K562 (cell line): ENCODE data around the gene SLC39A3. TPM values are rescaled to one million over a fixed set of nuclear protein-coding genes. Genes with fewer than 3 reads are reported as not detected.

ENCODE experiments used
- ATAC-seq: fragments of 200-7000 bp; cut with Tn5 transposase; 3 replicates; pipeline ENCODE4 v1.9.1; 2020; ENCODE audit warnings: moderate library complexity
- BruUV-seq: library from RNA; stranded (reverse); fragments of 400-500 nt; replicated peaks from 2 replicates; lab custom pipeline; 2021; lab: Mats Ljungman, UMichigan
- CTCF ChIA-PET: fragments of 300-600 bp; formaldehyde crosslinking; extraction: SDS; loops from one replicate; lab custom pipeline; 2021; ENCODE audit warnings: low intra/inter-chr PET ratio; lab: Yijun Ruan, JAX
- POLR2A ChIA-PET: fragments of 300-600, 350-650 bp; sonication (Branson Sonifier 250); formaldehyde crosslinking; extraction: SDS; loops from one replicate; lab custom pipeline; 2021; ENCODE audit warnings: antibody characterized with exemption, inconsistent platforms; lab: Yijun Ruan, JAX
- DNase-seq, 4 experiments: peaks; one replicate each; pipeline versions ENCODE4 v3.0.0 to v3.0.0-alpha.2; 2011 to 2018; ENCODE audit warnings: low spot score in 3 of 4, mixed read lengths in 3 of 4; ENCODE audit errors: extremely low read depth in 1 of 4
- FAIRE-seq: peaks from 2 replicates; lab custom pipeline; 2011; peaks lifted over from hg19 to GRCh38; lab: Jason Lieb, UNC
- H2AFZ ChIP-seq: 2 replicates; pipeline ENCODE4 v1.6.0; 2011; ENCODE audit warnings: low read depth, low read length, control low read depth, inconsistent platforms
- H3K27ac ChIP-seq: fragments of 200-600 bp; 3 replicates; pipeline ENCODE4 v1.8.0; 2011; ENCODE audit warnings: low read depth, mild to moderate bottlenecking, control low read depth, inconsistent platforms, low read length, moderate library complexity, mixed read lengths; ENCODE audit errors: extremely low read depth
- H3K27me3 ChIP-seq, 2 experiments: fragments of 300-600 bp in 1 of 2; 2 replicates in 1 of 2; 3 replicates in 1 of 2; pipeline versions ENCODE4 v1.6.0 to v1.8.0; 2011; ENCODE audit warnings: inconsistent platforms in 2 of 2, low read length in 2 of 2, mild to moderate bottlenecking in 1 of 2, mixed read lengths in 1 of 2, moderate library complexity in 1 of 2; ENCODE audit not compliant: control insufficient read depth in 2 of 2, insufficient read depth in 2 of 2
- H3K36me3 ChIP-seq: fragments of 300-600 bp; 3 replicates; pipeline ENCODE4 v1.8.0; 2011; ENCODE audit warnings: mild to moderate bottlenecking, low read length, inconsistent platforms; ENCODE audit not compliant: control insufficient read depth, insufficient read depth
- H3K4me1 ChIP-seq, 2 experiments: fragments of 200-600 bp in 1 of 2; replicated peaks in 1 of 2; 2 replicates in 1 of 2; 3 replicates in 1 of 2; pipeline versions ENCODE4 v1.5.1 to v1.8.0; 2011; ENCODE audit warnings: inconsistent platforms in 2 of 2, low read length in 2 of 2, mild to moderate bottlenecking in 1 of 2, mixed read lengths in 1 of 2, moderate library complexity in 1 of 2; ENCODE audit not compliant: control insufficient read depth in 2 of 2, insufficient read depth in 2 of 2
- H3K4me2 ChIP-seq: 2 replicates; pipeline ENCODE4 v1.6.1; 2011; ENCODE audit warnings: low read length, control low read depth, inconsistent platforms, mixed read lengths; ENCODE audit not compliant: insufficient read depth
- H3K4me3 ChIP-seq: fragments of 200-600 bp; sonication (generic), shearing (Covaris generic); 2 replicates; pipeline ENCODE4 v1.5.1; 2016; ENCODE audit warnings: control low read depth, inconsistent platforms
- H3K79me2 ChIP-seq: fragments of 200-600 bp; 3 replicates; pipeline ENCODE4 v1.8.0; 2011; ENCODE audit warnings: low read length, inconsistent platforms; ENCODE audit not compliant: control insufficient read depth, insufficient read depth
- H3K9ac ChIP-seq, 2 experiments: 2 replicates each; pipeline versions ENCODE4 v1.6.0 to v1.6.1; 2011; ENCODE audit warnings: low read depth in 2 of 2, low read length in 2 of 2, control low read depth in 1 of 2, inconsistent platforms in 1 of 2, mild to moderate bottlenecking in 1 of 2, mixed read lengths in 1 of 2; ENCODE audit not compliant: insufficient read depth in 1 of 2
- H3K9me1 ChIP-seq: one replicate; pipeline ENCODE4 v1.6.0; 2011; ENCODE audit warnings: inconsistent platforms, mild to moderate bottlenecking, low read length, moderate library complexity; ENCODE audit not compliant: control insufficient read depth, insufficient read depth
- H3K9me3 ChIP-seq: replicated peaks from 2 replicates; pipeline ENCODE4 v1.5.1; 2011; ENCODE audit warnings: low read depth, low read length, inconsistent platforms; ENCODE audit not compliant: control insufficient read depth, insufficient read depth
- H4K20me1 ChIP-seq: replicated peaks from 2 replicates; pipeline ENCODE4 v1.6.1; 2011; ENCODE audit warnings: low read length, inconsistent platforms, mixed read lengths; ENCODE audit not compliant: control insufficient read depth, insufficient read depth
- HMBOX1 ChIP-seq: sonication (generic); IDR thresholded peaks from 2 replicates; pipeline ENCODE4 v1.6.1; 2016
- RBM34 ChIP-seq: fragments of 200-400 bp; formaldehyde crosslinking; IDR thresholded peaks from 2 replicates; pipeline ENCODE4 v1.6.1; 2018; ENCODE audit warnings: low read length, borderline replicate concordance; ENCODE audit not compliant: insufficient read depth
- SRSF7 ChIP-seq: fragments of 200-400 bp; formaldehyde crosslinking; optimal IDR thresholded peaks from 2 replicates; pipeline ENCODE3; 2017; ENCODE audit warnings: mild to moderate bottlenecking, low read depth, low read length
- STAG1 ChIP-seq: sonication (generic); formaldehyde crosslinking; IDR thresholded peaks from 2 replicates; pipeline ENCODE4 v1.5.0; 2020; ENCODE audit warnings: missing genetic modification reagents, borderline replicate concordance
- TFAP4 ChIP-seq: sonication (generic); formaldehyde crosslinking; IDR thresholded peaks from 2 replicates; pipeline ENCODE4 v1.8.0; 2022; ENCODE audit warnings: missing genetic modification reagents, mild to moderate bottlenecking, moderate library complexity, borderline replicate concordance
- TRIM28 ChIP-seq: fragments of 450-650 bp; IDR thresholded peaks from 2 replicates; pipeline ENCODE4 v1.6.1; 2017
- ZNF668 ChIP-seq: fragments of 250-450 bp; sonication (Bioruptor Pico); IDR thresholded peaks from 2 replicates; pipeline ENCODE4 v1.8.0; 2022; ENCODE audit warnings: mild to moderate bottlenecking, inconsistent platforms
- WGBS: fragments of 100-300 bp; shearing (Covaris generic); methylation state at CpG from one replicate; pipeline ENCODE4 v1.1.6; 2016; ENCODE audit warnings: low coverage, mixed read lengths; ENCODE audit not compliant: insufficient coverage; ENCODE audit errors: missing lambda C conversion rate; 5-methylcytosine and 5-hydroxymethylcytosine counted together
- in situ Hi-C: fragments of 300-500 bp; cut with MboI; formaldehyde crosslinking; loops from 4 replicates; pipeline ENCODE4 v1.15.0; 2018; ENCODE audit warnings: inconsistent platforms, mixed read lengths
- intact Hi-C: fragments of 100-400 bp; cut with micrococcal nuclease; formaldehyde crosslinking; loops from 2 replicates; pipeline ENCODE4 v1.14.2; 2022
- polyA plus RNA-seq, 8 experiments: library from polyadenylated mRNA; depleted of rRNA in 4 of 8; stranded (reverse) in 5 of 8; unstranded in 3 of 8; fragments of >200 nt; fragmentation: Nextera tagmentation in 2 of 8; fragmentation: Illumina TruSeq in 1 of 8; extraction: Ambion mirVana in 2 of 8; extraction: Trizol in 1 of 8; gene quantifications; 2 replicates each; pipeline versions ENCODE4 v1.2.1 to v1.2.3, GENCODE V29; 2011 to 2014; ENCODE audit warnings: inconsistent platforms in 1 of 8, missing spikeins in 1 of 8
- total RNA-seq, 7 experiments: library from RNA; depleted of rRNA in 6 of 7; stranded (reverse); fragments of >200 nt in 6 of 7; fragmentation: Illumina TruSeq in 2 of 7; extraction: Trizol in 2 of 7; gene quantifications; 2 replicates each; pipeline versions ENCODE4 v1.2.1 to v1.2.3, GENCODE V29; 2011 to 2021; ENCODE audit warnings: low replicate concordance in 1 of 7

The SLC39A3 gene
- total and polyA plus RNA-seq, 9 of the 15 experiments (the other 6 are each of a cell fraction or from before 2014, with no cell fraction given), result 2.3 to 215 (median 127) TPM

GRCh38 chr19:2751438-2751830 lies 11.6 kb upstream of the SLC39A3 start:
- BruUV-seq, result no TSS peak
- H3K36me3 ChIP-seq, result peaks cover 32% of the 10 kb centered on the region; the same call in 2 of the 3 replicates
- 71% methylated on average over 17 of the region's 21 CpGs for WGBS
- H3K27ac ChIP-seq, result no peak overlapping the region
- H3K27me3 ChIP-seq, result peaks cover 7 to 10% of the 10 kb centered on the region in 2 experiments; a peak in 3 of 5 replicates
- no peak for ATAC-seq
- no peak overlapping the region for H3K4me3 ChIP-seq
- H3K9me1 ChIP-seq, result no peaks in the 10 kb centered on the region
- in situ Hi-C loops (no loop called here), intact Hi-C loops (no loop called here)
- TF ChIP-seq SRSF7 (no peak), TFAP4 (CRISPR knock-in tag) (no peak), ZNF668 (no peak), TRIM28 (no peak), STAG1 (CRISPR knock-in tag) (no peak), HMBOX1 (no peak), RBM34 (no peak)
- TF ChIP-seq, all 486 proteins: peak for 0
- H3K79me2 ChIP-seq, result no peaks in the 10 kb centered on the region
- H3K9me3 ChIP-seq, result no peaks in the 10 kb centered on the region
- POLR2A ChIA-PET, result no interaction called here
- H3K9ac ChIP-seq, result no peak overlapping the region; a peak in 1 of 4 replicates
- no peaks in the 10 kb centered on the region for H4K20me1 ChIP-seq
- H3K4me1 ChIP-seq, result peaks cover 0 to 17% of the 10 kb centered on the region in 2 experiments; a peak in 2 of 5 replicates
- CTCF ChIA-PET, result interaction anchor here (0.6 kb wide), 1 partner anchor 78 kb away, joined by 7 read pairs; no protein-coding TSS in a partner anchor
- DNase-seq, result no peak
- no peak overlapping the region for H3K4me2 ChIP-seq
- H2AFZ ChIP-seq, result no peak overlapping the region
- no peak for FAIRE-seq
